ENCODE results near the gene THAP4. TPM values are rescaled to one million over a fixed set of nuclear protein-coding genes. Genes with fewer than 3 reads are reported as not detected.

THAP4 gene
- total RNA-seq, 4 donors from 2014 or later = 27.3 to 61.2 (median 42.0) TPM

GRCh38 chr2:241607162-241607885 lies 29.6 kb downstream of the THAP4 start:
- WGBS, 2 donors = 88 to 94% methylated on average over 18 to 21 of the region's 27 CpGs
- Histone ChIP-seq H3K9me3 (no peaks in the 10 kb centered on the region), H3K4me3 (no peak overlapping the region), H3K27me3 (no peaks in the 10 kb centered on the region), H3K27ac (no peak overlapping the region), H3K4me1 (peaks cover 0 to 27% (median 5%) of the 10 kb centered on the region in 4 donors), H3K36me3 (peaks cover 0 to 53% (median 6%) of the 10 kb centered on the region in 3 donors)
- no peak for TF ChIP-seq POLR2A (IDR thresholded peaks at IDR 0.05)
- no peak for TF ChIP-seq EP300 (IDR thresholded peaks at IDR 0.05)
- TF ChIP-seq CTCF (IDR thresholded peaks at IDR 0.05) = no peak
- DNase-seq (ENCODE audit: low spot score in 2 of 2) = no peak

- Histone ChIP-seq H3K27me3 (no peaks in the 10 kb centered on the region), H3K4me3 (no peak overlapping the region), H3K36me3 (peaks cover 0 to 64% (median 14%) of the 10 kb centered on the region in 3 donors), H3K9me3 (no peaks in the 10 kb centered on the region), H3K4me1 (peaks cover 0 to 24% (median 5%) of the 10 kb centered on the region in 4 donors), H3K27ac (no peak overlapping the region)
- 94% methylated on average over 8 of the region's 8 CpGs for WGBS, 2 donors
- DNase-seq (ENCODE audit: low spot score in 2 of 2) = no peak
- TF ChIP-seq CTCF (IDR thresholded peaks at IDR 0.05) (no peak), EP300 (IDR thresholded peaks at IDR 0.05) (no peak), POLR2A (IDR thresholded peaks at IDR 0.05) (no peak)
Observed at GRCh38 chr2:241606186-241606585, 30.8 kb downstream of the THAP4 start.

GRCh38 chr2:241603686-241604085 lies 33.3 kb downstream of the THAP4 start:
- H3K27me3 ChIP-seq = no peaks in the 10 kb centered on the region
- H3K4me3 ChIP-seq = no peak overlapping the region
- peaks cover 0 to 89% (median 14%) of the 10 kb centered on the region in 3 donors for H3K36me3 ChIP-seq
- DNase-seq (ENCODE audit: low spot score in 2 of 2) = no peak
- no peak for TF ChIP-seq EP300 (IDR thresholded peaks at IDR 0.05)
- no peak for TF ChIP-seq CTCF (IDR thresholded peaks at IDR 0.05)
- TF ChIP-seq POLR2A (IDR thresholded peaks at IDR 0.05) = no peak
- no peaks in the 10 kb centered on the region for H3K9me3 ChIP-seq
- no peaks in the 10 kb centered on the region for H3K4me1 ChIP-seq
- WGBS, 2 donors = 92 to 95% methylated on average over 5 of the region's 5 CpGs
- H3K27ac ChIP-seq = no peak overlapping the region

GRCh38 chr2:241602720-241603119 lies 34.2 kb downstream of the THAP4 start:
- Histone ChIP-seq H3K9me3 (no peaks in the 10 kb centered on the region), H3K36me3 (peaks cover 0 to 91% (median 14%) of the 10 kb centered on the region in 3 donors), H3K4me1 (no peaks in the 10 kb centered on the region), H3K4me3 (no peak overlapping the region), H3K27ac (no peak overlapping the region), H3K27me3 (no peaks in the 10 kb centered on the region)
- DNase-seq (ENCODE audit: low spot score in 2 of 2) = no peak
- no peak for TF ChIP-seq POLR2A (IDR thresholded peaks at IDR 0.05)
- no peak for TF ChIP-seq EP300 (IDR thresholded peaks at IDR 0.05)
- no peak for TF ChIP-seq CTCF (IDR thresholded peaks at IDR 0.05)
- 93 to 96% methylated on average over 13 to 17 of the region's 17 CpGs for WGBS, 2 donors

- H3K27me3 ChIP-seq = no peaks in the 10 kb centered on the region
- H3K36me3 ChIP-seq = peaks cover 0 to 93% (median 14%) of the 10 kb centered on the region in 3 donors
- H3K27ac ChIP-seq = no peak overlapping the region
- no peak for DNase-seq (ENCODE audit: low spot score in 2 of 2)
- TF ChIP-seq EP300 (IDR thresholded peaks at IDR 0.05) (no peak), POLR2A (IDR thresholded peaks at IDR 0.05) (no peak), CTCF (IDR thresholded peaks at IDR 0.05) (no peak)
- H3K4me3 ChIP-seq = no peak overlapping the region
- WGBS, 2 donors = 86 to 90% methylated on average over 13 of the region's 13 CpGs
- H3K4me1 ChIP-seq = no peaks in the 10 kb centered on the region
- no peaks in the 10 kb centered on the region for H3K9me3 ChIP-seq
Observed at GRCh38 chr2:241601841-241602240, 35.1 kb downstream of the THAP4 start.

Measured in tibial nerve (tissue), 4 donors.